Endothelial cell of umbilical vein (primary cell): ENCODE results near the gene CHRD. TPM values are rescaled to one million over a fixed set of nuclear protein-coding genes. Genes with fewer than 3 reads are reported as not detected.

Source experiments
- BruUV-seq: library from RNA; stranded (reverse); fragments of 400-500 nt; replicated peaks from 2 replicates; lab custom pipeline; 2021; lab: Mats Ljungman, UMichigan
- CTCF ChIA-PET: fragments of 300-600, 350-600 bp; sonication (Branson Sonifier 250); formaldehyde crosslinking; loops from one replicate; lab custom pipeline; 2021; ENCODE audit warnings: antibody characterized with exemption, inconsistent platforms; lab: Charles Lee
- POLR2A ChIA-PET: fragments of 300-600, 350-600 bp; sonication (Branson Sonifier 250); formaldehyde crosslinking; loops from one replicate; lab custom pipeline; 2021; ENCODE audit warnings: antibody characterized with exemption, inconsistent platforms; lab: Charles Lee
- DNase-seq: peaks from one replicate; pipeline ENCODE4 v3.0.0-alpha.2; 2011; ENCODE audit warnings: low read depth, low spot score
- FAIRE-seq: peaks from 2 replicates; lab custom pipeline; 2011; peaks lifted over from hg19 to GRCh38; lab: Jason Lieb, UNC
- H2AFZ ChIP-seq: 2 replicates; pipeline ENCODE4 v1.6.0; 2012; ENCODE audit warnings: low read depth, low read length, control low read depth, inconsistent platforms
- H3K27ac ChIP-seq: 2 replicates; pipeline ENCODE4 v1.5.1; 2011; ENCODE audit warnings: low read depth, mild to moderate bottlenecking, control low read depth, low read length, moderate library complexity; ENCODE audit not compliant: insufficient read depth
- H3K27me3 ChIP-seq, 2 experiments: 2 replicates each; pipeline versions ENCODE4 v1.6.0 to v1.6.1; 2011; ENCODE audit warnings: low read length in 2 of 2, mixed read lengths in 1 of 2; ENCODE audit not compliant: control insufficient read depth in 2 of 2, insufficient read depth in 2 of 2
- H3K36me3 ChIP-seq, 2 experiments: 2 replicates in 1 of 2; 3 replicates in 1 of 2; pipeline ENCODE4 v1.5.1; 2011; ENCODE audit warnings: low read length in 2 of 2, mild to moderate bottlenecking in 1 of 2, moderate library complexity in 1 of 2; ENCODE audit not compliant: control insufficient read depth in 2 of 2, insufficient read depth in 2 of 2; ENCODE audit errors: extremely low read depth in 1 of 2
- H3K4me1 ChIP-seq: 3 replicates; pipeline ENCODE4 v1.5.1; 2011; ENCODE audit warnings: mild to moderate bottlenecking, low read length; ENCODE audit not compliant: control insufficient read depth, insufficient read depth; ENCODE audit errors: extremely low read depth
- H3K4me2 ChIP-seq: 2 replicates; pipeline ENCODE4 v1.6.1; 2011; ENCODE audit warnings: low read length, control low read depth, mixed read lengths; ENCODE audit not compliant: insufficient read depth
- H3K4me3 ChIP-seq, 3 experiments: fragments of 200-600 bp in 1 of 3; sonication (generic), shearing (Covaris generic) in 1 of 3; replicated peaks in 1 of 3; 2 replicates each; pipeline ENCODE4 v1.5.1; 2011 to 2016; ENCODE audit warnings: control low read depth in 3 of 3, low read length in 3 of 3, mild to moderate bottlenecking in 2 of 3, inconsistent platforms in 1 of 3, low read depth in 1 of 3, moderate library complexity in 1 of 3; ENCODE audit not compliant: insufficient read depth in 1 of 3
- H3K79me2 ChIP-seq: 2 replicates; pipeline ENCODE4 v1.6.0; 2012; ENCODE audit warnings: low read length, inconsistent platforms; ENCODE audit not compliant: control insufficient read depth, insufficient read depth
- H3K9ac ChIP-seq: replicated peaks from 2 replicates; pipeline ENCODE3; 2011; ENCODE audit warnings: low read length, control low read depth; ENCODE audit not compliant: insufficient read depth; ENCODE audit errors: extremely low read depth
- H3K9me1 ChIP-seq: replicated peaks from 3 replicates; pipeline ENCODE4 v1.6.0; 2011; ENCODE audit warnings: mild to moderate bottlenecking, low read length; ENCODE audit not compliant: control insufficient read depth, insufficient read depth; ENCODE audit errors: extremely low read depth
- H3K9me3 ChIP-seq: replicated peaks from 2 replicates; pipeline ENCODE4 v1.5.1; 2012; ENCODE audit warnings: low read length, inconsistent platforms; ENCODE audit not compliant: control insufficient read depth, insufficient read depth
- H4K20me1 ChIP-seq: replicated peaks from 2 replicates; pipeline ENCODE3; 2011; ENCODE audit warnings: mild to moderate bottlenecking, low read length; ENCODE audit not compliant: control insufficient read depth, insufficient read depth; ENCODE audit errors: extremely low read depth
- CTCF ChIP-seq, 2 donors: IDR thresholded peaks; 1 replicate in 1 of 2; 2 replicates in 1 of 2; pipeline ENCODE4 v1.5.1; 2011; ENCODE audit warnings: low read length in 2 of 2, mild to moderate bottlenecking in 2 of 2, moderate library complexity in 2 of 2, control low read depth in 1 of 2, inconsistent platforms in 1 of 2, low read depth in 1 of 2; ENCODE audit not compliant: insufficient read depth in 1 of 2; ENCODE audit errors: extremely low read depth in 1 of 2
- EZH2 ChIP-seq: IDR thresholded peaks from 2 replicates; pipeline ENCODE4 v1.6.1; 2012; ENCODE audit warnings: borderline replicate concordance, low read depth, mild to moderate bottlenecking, moderate library complexity, low read length, inconsistent platforms; ENCODE audit not compliant: severe bottlenecking
- FOS ChIP-seq: IDR thresholded peaks from 2 replicates; pipeline ENCODE4 v1.6.1; 2011; ENCODE audit warnings: mild to moderate bottlenecking, low read length, moderate library complexity, borderline replicate concordance; ENCODE audit not compliant: insufficient read depth
- GATA2 ChIP-seq: IDR thresholded peaks from 2 replicates; pipeline ENCODE4 v1.7.0; 2011; ENCODE audit warnings: low read depth, mild to moderate bottlenecking, moderate library complexity, mixed read lengths, low read length; ENCODE audit not compliant: insufficient read length, insufficient read depth
- JUN ChIP-seq: IDR thresholded peaks from 2 replicates; pipeline ENCODE4 v1.6.1; 2011; ENCODE audit warnings: borderline replicate concordance, low read depth; ENCODE audit not compliant: insufficient read length, insufficient read depth
- MAX ChIP-seq: IDR thresholded peaks from 2 replicates; pipeline ENCODE4 v1.6.1; 2011; ENCODE audit not compliant: insufficient read depth, insufficient read length
- MYC ChIP-seq: IDR thresholded peaks from one replicate; pipeline ENCODE4 v1.6.1; 2011; ENCODE audit warnings: mild to moderate bottlenecking, low read depth, low read length
- POLR2A ChIP-seq: IDR thresholded peaks from 2 replicates; pipeline ENCODE4 v1.6.1; 2012; ENCODE audit warnings: low read depth, mild to moderate bottlenecking, control low read depth, low read length
- POLR2AphosphoS5 ChIP-seq: IDR thresholded peaks from 2 replicates; pipeline ENCODE4 v1.6.1; 2012; ENCODE audit warnings: low read depth, mild to moderate bottlenecking, control low read depth, low read length, moderate library complexity; ENCODE audit not compliant: insufficient read depth
- dilution Hi-C: fragments of 300-500 bp; cut with MboI; formaldehyde crosslinking; loops from one replicate; pipeline ENCODE4 v1.15.0; 2019; ENCODE audit warnings: low sequenced_read_pairs; ENCODE audit not compliant: extremely low pct_ligation_motif_present
- intact Hi-C: fragments of 100-400 bp; cut with micrococcal nuclease; formaldehyde crosslinking; loops from one replicate; pipeline ENCODE4 v1.10.0; 2022
- polyA plus RNA-seq, 4 experiments: library from polyadenylated mRNA; depleted of rRNA in 3 of 4; stranded (reverse) in 3 of 4; unstranded in 1 of 4; fragments of >200 nt; gene quantifications; 2 replicates each; pipeline versions ENCODE4 v1.2.1 to v1.2.3, GENCODE V29; 2011 to 2012; ENCODE audit warnings: missing spikeins in 1 of 4
- total RNA-seq: library from RNA; stranded (reverse); gene quantifications from 2 replicates; pipeline ENCODE4 v1.2.3, GENCODE V29; 2021

Gene CHRD
- total and polyA plus RNA-seq, 2 donors (not counting 3 experiments of a cell fraction or from before 2014, with no cell fraction given) = 0.40 to 0.54 TPM

GRCh38 chr3:184384856-184385422, 5.1 kb downstream of the CHRD start:
- Histone ChIP-seq H3K4me2 (no peak overlapping the region), H3K9ac (no peak overlapping the region), H2AFZ (no peak overlapping the region), H3K27me3 (peaks cover 26 to 31% of the 10 kb centered on the region in 2 experiments), H3K4me3 (no peak overlapping the region), H3K27ac (no peak overlapping the region), H4K20me1 (no peaks in the 10 kb centered on the region), H3K4me1 (peaks cover 10% of the 10 kb centered on the region), H3K79me2 (no peaks in the 10 kb centered on the region), H3K9me3 (no peaks in the 10 kb centered on the region), H3K9me1 (no peaks in the 10 kb centered on the region), H3K36me3 (no peaks in the 10 kb centered on the region)
- FAIRE-seq (no peak), DNase-seq (no peak)
- no TSS peak for BruUV-seq
- dilution Hi-C loops (no loop called here), intact Hi-C loops (loop anchor here (5.0 kb wide), 1 partner anchor 363 kb away; no protein-coding TSS in a partner anchor)
- ChIA-PET CTCF (interaction anchor here (1.0 to 6.9 kb wide), 8 partner anchors 10 to 402 kb away, joined by 3 to 52 read pairs (median 6); no protein-coding TSS in a partner anchor), POLR2A (no interaction called here)
- no peak for TF ChIP-seq JUN
- no peak for TF ChIP-seq EZH2
- TF ChIP-seq POLR2A = no peak
- TF ChIP-seq FOS = no peak
- no peak for TF ChIP-seq POLR2AphosphoS5
- no peak for TF ChIP-seq CTCF (IDR thresholded peaks at IDR 0.05; ENCODE audit: extremely low read depth in 1 of 2, insufficient read depth in 1 of 2, low read depth in 1 of 2, low read length in 2 of 2)
- TF ChIP-seq MAX = no peak
- no peak for TF ChIP-seq MYC
- TF ChIP-seq GATA2 = no peak
